Measurements from ENCODE around the gene EGFL8.
A peak's percentile ranks its signal among the peaks of the same experiment; 100 is the strongest.

GRCh38 chr6:32166411-32167061, 2.1 kb downstream of the EGFL8 start:
- TF ChIP-seq CTCF (IDR thresholded peaks at IDR 0.05) (peak; percentile 18), EZH2 (IDR thresholded peaks at IDR 0.05) (no peak)
